HG03439 (cell line): ENCODE measurements around the gene HDAC11.
"Not testable (repeated sequence)": the region's sequence is repeated elsewhere in the genome, so short reads cannot be mapped to it uniquely, and the experiment has no call there.

Experiments used
- ATAC-seq: cut with Tn5 transposase; IDR thresholded peaks from one replicate; pipeline ENCODE4 v1.9.1; 2021; ENCODE audit warnings: mild to moderate bottlenecking, moderate library complexity; ENCODE audit not compliant: unreplicated experiment

The HDAC11 gene

DNA sequence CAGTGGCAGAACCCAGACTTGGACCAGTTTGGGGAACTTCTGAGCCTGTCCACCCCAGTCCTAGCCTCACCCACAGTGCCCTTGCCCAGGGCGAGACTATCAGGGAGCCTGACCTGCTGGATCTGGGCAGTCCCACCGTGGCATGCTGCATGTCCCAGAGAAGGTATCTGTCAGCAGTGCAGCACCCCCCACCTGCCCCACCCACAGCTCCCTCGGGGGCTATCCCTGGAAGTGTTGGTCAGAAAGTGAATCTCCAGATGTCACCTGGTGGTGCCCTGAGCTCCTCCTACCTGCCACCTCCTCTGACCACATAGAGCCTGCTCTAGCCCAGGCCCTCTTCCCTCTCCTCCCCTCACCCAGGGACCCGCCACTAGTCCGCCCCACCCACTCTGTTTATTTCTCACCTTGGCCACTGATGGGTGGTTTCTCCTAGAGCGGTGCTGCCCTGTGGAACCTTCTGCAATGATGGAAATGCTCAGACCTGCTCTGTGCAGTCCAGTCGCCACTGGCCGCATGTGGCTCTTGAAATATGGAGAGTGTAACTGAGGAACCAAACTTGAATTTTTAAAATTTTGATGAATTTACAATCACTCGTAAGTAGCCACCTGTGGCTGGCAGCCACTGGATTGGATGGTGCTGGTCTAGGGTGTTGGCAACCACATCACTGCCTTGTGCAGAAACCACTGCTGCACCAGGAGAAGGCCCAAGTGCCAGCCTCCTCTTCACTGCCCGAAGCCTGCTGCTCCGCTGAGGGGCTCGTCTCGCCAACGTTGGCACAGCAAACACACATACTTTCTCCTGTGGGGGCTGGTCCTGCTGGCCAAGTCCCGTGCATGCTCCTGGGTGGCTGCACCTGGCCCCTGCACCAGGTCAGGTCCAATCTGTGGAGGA is 13.1 kb downstream of the HDAC11 start:
- ATAC-seq = no peak

GRCh38 chr3:13493867-13494441 is 13.8 kb downstream of the HDAC11 start:
- no peak for ATAC-seq

DNA sequence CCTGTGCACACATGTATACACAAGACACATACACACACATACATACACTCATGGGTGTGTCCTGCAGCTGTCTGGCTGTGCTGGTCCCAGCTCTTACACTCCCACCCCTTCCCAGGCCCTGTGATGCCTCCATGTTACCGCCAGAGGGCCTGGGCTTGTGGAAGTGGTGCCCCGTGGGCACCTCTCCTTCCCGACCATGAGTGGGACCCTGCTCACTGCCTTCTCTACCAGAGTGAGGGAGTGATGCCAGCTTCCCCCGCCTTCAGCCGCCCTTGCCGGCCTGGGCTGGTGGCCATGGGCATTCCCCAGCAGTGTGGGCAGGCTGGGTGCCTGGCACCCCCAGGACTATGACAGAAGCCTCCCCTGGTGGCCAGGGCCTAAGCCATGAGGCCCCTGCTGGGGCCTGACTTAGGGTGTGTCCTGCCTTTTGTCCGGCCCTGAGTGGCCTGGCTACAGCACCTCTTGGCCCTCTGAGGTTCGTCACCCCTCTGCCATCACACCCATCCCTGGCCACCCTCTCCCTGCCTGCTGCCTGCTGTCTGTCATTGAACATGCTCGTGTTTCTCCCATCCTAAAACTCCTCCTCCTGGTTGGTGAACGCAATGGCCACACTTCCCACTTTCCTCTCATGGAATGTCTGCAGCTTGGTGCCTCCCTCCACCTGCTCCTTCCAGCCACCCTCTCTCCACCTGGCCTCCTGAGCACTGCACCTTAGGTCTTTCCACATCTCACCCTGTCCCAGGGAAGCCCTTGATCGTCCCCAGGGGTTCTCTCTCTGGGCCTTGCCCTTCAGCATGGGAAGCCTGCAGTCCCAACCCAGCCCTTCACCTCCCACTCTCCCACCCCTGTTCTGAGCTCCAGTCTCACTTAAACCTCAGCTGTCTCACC is 14.6 kb downstream of the HDAC11 start:
- no peak for ATAC-seq

DNA sequence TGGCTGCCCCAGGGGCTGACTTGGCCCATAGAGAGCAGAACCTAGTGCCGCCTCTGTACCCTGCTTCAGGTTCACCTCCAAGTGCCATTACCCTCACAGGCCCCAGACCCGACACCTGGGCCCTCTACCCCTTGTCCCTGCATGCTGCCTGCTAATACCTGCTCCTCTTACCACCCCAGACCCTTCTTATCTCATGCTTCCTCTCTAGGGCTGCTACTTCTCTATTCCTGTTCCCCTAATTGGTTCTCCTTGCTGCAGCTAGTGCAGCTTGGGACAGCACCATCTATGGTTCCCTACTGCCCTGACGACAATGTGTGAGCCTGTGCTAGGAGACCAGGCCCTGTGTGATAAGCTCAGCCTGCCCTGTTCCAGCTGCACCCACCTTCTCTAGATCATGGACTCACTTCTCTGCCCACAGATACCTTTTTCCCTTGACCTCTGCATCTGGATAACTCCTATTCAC is 15.3 kb downstream of the HDAC11 start:
- no peak for ATAC-seq

DNA sequence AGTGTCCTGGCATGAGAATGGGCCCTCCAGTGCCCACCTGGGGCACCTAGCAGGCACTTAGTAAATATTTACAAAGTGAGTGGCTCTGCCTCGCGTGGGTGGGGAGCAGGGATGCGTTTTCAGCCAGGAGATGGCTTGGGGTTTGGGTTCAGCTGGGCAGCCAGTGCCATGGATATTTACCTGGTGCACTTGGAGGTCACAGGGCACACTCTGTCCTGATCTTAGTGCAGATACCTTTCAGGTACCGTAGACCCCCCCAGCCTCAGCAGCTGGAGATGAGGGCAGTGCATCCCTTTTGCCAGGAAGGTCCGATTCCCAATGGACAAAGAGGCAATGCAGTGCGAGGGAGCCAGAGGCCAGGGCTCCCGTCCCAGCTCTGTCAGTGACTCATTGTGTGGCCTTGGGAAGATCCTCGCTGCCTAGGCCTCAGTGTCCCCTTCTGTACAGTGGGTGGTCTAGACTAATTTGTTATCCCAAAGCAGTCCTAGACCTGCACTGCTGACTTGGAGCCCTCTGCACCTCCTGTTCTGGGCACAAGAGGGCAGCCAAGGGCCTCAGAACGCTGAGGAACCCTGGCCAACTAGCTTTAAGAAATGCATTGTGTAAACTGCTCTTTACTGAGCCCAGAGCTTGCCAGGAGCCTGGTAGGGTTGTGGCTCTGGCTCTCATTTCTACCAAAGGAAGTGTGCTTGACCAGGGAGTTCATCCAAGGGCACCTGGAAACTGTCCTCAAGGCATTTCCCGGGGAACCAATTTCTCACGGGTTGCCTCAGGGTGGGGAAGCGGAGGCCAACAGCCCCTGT is 16.0 kb downstream of the HDAC11 start:
- ATAC-seq = peak; percentile 65

DNA sequence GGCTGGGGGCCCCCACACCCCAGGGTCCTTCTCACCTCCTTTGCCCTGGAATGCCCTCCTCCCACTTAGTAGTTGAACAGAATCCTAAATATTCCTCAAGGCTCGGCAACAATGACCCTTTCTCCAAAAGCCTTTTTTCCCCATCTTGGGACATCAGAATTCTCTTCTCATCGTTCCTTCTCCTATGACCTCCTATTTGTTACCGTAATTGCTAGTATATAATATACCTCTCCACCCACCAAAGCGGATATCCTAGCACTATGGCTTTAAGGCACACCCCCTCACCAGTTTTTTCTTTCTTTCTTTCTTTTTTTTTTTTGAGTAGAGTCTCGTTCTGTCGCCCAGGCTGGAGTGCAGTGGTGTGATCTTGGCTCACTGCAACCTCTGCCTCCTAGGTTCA is 16.8 kb downstream of the HDAC11 start:
- no peak for ATAC-seq

DNA sequence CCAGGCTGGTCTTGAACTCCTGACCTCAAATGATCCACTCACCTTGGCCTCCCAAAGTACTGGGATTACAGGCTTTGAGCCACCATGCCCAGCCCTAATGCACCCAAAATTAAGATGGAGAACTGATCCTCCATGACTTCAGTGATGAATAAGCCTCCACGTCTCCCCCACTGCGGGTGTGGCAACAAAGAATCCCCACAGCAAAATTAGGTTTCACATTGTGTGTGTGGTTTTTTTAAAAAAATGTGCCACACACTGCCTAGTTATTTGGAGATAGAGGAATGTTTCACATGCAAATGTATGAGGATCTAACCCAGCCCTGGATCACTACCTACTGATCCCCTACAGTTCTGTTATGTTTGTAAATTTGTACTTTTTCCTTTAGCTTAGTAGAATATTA is 17.3 kb downstream of the HDAC11 start:
- no peak for ATAC-seq

DNA sequence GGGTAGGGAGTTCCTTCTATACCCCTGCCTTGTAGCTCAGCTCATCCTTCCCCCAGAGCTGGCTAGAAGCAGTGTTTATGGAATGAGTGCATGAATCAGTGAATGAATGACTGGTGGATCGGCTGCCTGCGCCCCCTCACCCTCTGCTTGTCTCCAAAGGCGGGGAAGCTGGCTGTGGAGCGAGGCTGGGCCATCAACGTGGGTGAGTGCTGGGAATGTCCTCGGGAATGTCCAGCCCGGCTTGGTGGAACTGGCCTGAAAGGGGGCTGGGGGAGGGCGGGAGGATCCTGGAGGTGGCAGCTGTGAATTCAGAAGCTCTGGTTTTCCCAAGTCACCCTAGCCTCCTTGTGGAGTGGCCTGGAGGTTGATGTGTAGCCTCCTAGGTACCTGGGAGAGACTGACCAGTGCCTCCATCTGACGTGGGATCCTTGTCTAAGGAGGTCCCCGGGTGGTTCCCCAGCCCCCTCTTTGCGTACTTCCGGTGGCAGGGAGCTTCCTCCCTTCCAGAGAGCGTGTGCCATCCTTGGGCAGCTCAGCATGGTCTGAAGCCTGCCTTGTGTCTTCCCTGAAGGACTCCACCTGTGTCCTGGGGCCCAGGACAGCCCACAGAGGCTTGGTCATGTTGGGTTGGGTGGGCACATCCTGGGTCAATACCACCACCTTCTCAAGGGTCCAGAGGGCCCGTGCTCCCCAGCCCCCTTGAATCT is 18.4 kb downstream of the HDAC11 start:
- no peak for ATAC-seq

DNA sequence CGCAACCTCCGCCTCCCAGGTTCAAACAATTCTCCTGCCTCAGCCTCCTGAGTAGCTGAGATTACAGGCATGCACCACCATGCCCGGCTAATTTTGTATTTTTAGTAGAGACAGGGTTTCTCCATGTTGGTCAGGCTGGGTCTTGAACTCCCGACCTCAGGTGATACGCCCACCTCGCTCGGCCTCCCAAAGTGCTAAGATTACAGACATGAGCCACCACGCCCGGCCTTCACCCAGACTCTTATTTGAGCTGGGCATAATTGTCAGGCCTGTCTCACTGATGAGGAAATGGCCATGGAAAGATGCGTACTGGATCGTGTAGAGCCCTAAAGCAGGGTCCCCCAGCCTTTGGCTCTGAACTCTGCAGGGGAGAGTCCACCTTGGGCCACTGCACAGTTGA is 19.1 kb downstream of the HDAC11 start:
- not testable (repeated sequence) for ATAC-seq

- no peak for ATAC-seq
Observed at GRCh38 chr3:13500133-13500885, 20.2 kb downstream of the HDAC11 start.

- no peak for ATAC-seq
Observed at GRCh38 chr3:13501056-13501455, 20.9 kb downstream of the HDAC11 start.

DNA sequence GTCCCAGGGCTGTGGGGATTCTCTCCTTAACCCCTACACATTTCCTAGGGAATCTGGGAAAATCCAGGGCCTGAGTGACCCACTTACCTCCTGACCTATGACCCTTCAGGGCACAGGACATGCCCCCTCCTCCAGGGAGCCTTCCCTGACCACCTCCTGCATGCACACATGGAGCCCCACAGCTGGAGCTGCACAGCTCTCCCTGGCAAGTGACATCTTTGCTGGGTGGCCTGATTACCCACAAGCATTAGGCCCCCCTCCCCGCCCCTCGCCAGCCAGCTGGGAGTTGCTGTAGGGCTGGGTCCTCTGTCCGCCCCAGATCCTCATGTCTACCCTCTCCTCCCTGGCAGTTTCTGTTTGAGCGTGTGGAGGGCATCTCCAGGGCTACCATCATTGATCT is 21.4 kb downstream of the HDAC11 start:
- ATAC-seq = no peak

DNA sequence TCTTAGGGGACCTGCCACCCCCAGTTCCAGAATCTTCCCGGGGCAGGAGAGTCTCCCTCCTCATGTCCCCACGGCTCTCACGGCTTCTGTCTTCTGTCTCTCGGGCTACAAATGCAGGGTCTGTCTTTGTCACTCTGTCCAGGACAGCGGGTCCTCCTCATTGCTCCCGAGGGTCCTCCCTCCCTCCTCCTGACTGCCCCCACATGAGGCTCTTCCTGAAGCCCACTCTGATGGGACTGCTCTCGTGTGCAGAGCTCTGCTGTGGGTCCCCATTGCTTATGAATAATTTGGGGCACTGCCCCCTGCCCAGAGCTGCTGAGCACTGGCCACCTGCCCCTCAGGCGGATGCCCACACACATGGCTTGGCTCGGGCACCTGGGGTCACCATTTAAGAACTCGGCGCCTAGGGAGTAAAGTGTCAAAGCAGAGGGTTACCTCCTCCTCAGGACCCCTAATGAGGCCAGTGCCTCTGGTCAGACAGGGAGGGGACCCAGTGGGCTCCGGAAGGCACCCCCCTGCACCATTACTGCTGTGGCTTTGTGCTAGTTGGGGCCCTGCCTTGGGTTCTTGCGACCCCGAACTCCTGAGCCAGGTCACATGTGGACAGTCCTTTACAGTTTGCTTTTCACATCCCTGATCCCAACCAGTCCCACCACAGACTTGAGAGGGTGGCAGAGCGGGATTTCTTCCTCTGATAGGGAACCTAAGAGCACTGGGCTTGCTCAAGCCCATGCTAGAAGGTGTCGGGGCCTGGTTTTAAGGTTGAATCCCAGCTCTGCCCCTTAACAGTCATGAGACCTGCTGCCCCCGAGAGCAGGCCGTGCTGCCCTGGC is 22.1 kb downstream of the HDAC11 start:
- ATAC-seq = no peak

DNA sequence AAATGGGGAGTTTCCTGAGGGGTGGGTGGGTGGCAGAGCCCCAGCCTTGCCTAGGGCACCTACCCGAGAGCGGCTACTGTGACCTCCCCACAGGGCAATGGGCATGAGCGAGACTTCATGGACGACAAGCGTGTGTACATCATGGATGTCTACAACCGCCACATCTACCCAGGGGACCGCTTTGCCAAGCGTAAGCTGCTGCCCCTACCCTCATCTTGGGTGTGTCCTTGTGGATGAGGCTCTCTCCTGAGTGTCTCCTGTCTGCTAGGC is 22.6 kb downstream of the HDAC11 start:
- ATAC-seq = no peak

DNA sequence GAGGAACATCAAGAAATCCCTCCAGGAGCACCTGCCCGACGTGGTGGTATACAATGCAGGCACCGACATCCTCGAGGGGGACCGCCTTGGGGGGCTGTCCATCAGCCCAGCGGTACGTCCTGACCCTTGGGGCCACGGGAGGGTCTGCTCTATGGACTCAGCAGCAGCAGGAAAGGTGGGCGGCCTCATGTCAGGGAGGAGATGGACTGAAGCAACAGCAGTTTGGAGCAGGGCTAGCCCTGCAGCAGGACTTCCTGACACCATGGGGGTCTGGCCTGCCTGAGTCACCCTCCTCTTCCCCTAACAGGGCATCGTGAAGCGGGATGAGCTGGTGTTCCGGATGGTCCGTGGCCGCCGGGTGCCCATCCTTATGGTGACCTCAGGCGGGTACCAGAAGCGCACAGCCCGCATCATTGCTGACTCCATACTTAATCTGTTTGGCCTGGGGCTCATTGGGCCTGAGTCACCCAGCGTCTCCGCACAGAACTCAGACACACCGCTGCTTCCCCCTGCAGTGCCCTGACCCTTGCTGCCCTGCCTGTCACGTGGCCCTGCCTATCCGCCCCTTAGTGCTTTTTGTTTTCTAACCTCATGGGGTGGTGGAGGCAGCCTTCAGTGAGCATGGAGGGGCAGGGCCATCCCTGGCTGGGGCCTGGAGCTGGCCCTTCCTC is 24.2 kb downstream of the HDAC11 start:
- ATAC-seq = no peak

- ATAC-seq = no peak
Observed at GRCh38 chr3:13505147-13506130, 25.3 kb downstream of the HDAC11 start.

GRCh38 chr3:13506239-13506638 is 26.1 kb downstream of the HDAC11 start:
- no peak for ATAC-seq
